Measurements from ENCODE around the gene BTNL3.
"Not testable (repeated sequence)": the region's sequence is repeated elsewhere in the genome, so short reads cannot be mapped to it uniquely, and the experiment has no call there.

The BTNL3 gene

GRCh38 chr5:180988592-180988991, at the start of gene BTNL3:
BTNL3 (plus strand) TSS chr5:180988846; CDS start chr5:180989029, 183 bp downstream.
- no peak for DNase-seq (ENCODE audit: low read depth)

- DNase-seq (ENCODE audit: low read depth) = no peak
Measured at GRCh38 chr5:180950291-180950949, 38.2 kb upstream of the BTNL3 start.

- no peak for DNase-seq (ENCODE audit: low read depth)
Measured at GRCh38 chr5:180959661-180960060, 29.0 kb upstream of the BTNL3 start.

GRCh38 chr5:180960209-180960608, 28.4 kb upstream of the BTNL3 start:
- DNase-seq (ENCODE audit: low read depth) = no peak

- no peak for DNase-seq (ENCODE audit: low read depth)
Measured at GRCh38 chr5:180969406-180969805, 19.2 kb upstream of the BTNL3 start.

- no peak for DNase-seq (ENCODE audit: low read depth)
Measured at GRCh38 chr5:180970336-180970735, 18.3 kb upstream of the BTNL3 start.

GRCh38 chr5:180970875-180971274, 17.8 kb upstream of the BTNL3 start:
- no peak for DNase-seq (ENCODE audit: low read depth)

GRCh38 chr5:180974612-180975315, 13.9 kb upstream of the BTNL3 start:
- no peak for DNase-seq (ENCODE audit: low read depth)

GRCh38 chr5:180975338-180975737, 13.3 kb upstream of the BTNL3 start:
- no peak for DNase-seq (ENCODE audit: low read depth)

- no peak for DNase-seq (ENCODE audit: low read depth)
Measured at GRCh38 chr5:180976518-180976917, 12.1 kb upstream of the BTNL3 start.

- DNase-seq (ENCODE audit: low read depth) = no peak
Measured at GRCh38 chr5:180977852-180978251, 10.8 kb upstream of the BTNL3 start.

- DNase-seq (ENCODE audit: low read depth) = no peak
Measured at GRCh38 chr5:180982008-180982741, 6.5 kb upstream of the BTNL3 start.

GRCh38 chr5:180988016-180988415, 630 bp upstream of the BTNL3 start:
- DNase-seq (ENCODE audit: low read depth) = no peak

GRCh38 chr5:180990086-180990881, 1.6 kb downstream of the BTNL3 start:
- DNase-seq (ENCODE audit: low read depth) = no peak

GRCh38 chr5:180990882-180991242, 2.2 kb downstream of the BTNL3 start:
- DNase-seq (ENCODE audit: low read depth) = no peak

- DNase-seq (ENCODE audit: low read depth) = no peak
Measured at GRCh38 chr5:181001947-181002346, 13.3 kb downstream of the BTNL3 start.

GRCh38 chr5:181005791-181006190, 17.1 kb downstream of the BTNL3 start:
- DNase-seq (ENCODE audit: low read depth) = no peak

GRCh38 chr5:181008136-181008535, 19.5 kb downstream of the BTNL3 start:
- no peak for DNase-seq (ENCODE audit: low read depth)

GRCh38 chr5:181010018-181010417, 21.4 kb downstream of the BTNL3 start:
- not testable (repeated sequence) for DNase-seq (ENCODE audit: low read depth)

GRCh38 chr5:181014654-181015053, 26.0 kb downstream of the BTNL3 start:
- DNase-seq (ENCODE audit: low read depth) = not testable (repeated sequence)

GRCh38 chr5:181017448-181017847, 28.8 kb downstream of the BTNL3 start:
- DNase-seq (ENCODE audit: low read depth) = not testable (repeated sequence)

- no peak for DNase-seq (ENCODE audit: low read depth)
Measured at GRCh38 chr5:181020688-181021087, 32.0 kb downstream of the BTNL3 start.

All from stromal cell of bone marrow (primary cell).